Prostate gland (tissue), 2 donors: ENCODE data around the gene THEM5. TPM values are rescaled to one million over a fixed set of nuclear protein-coding genes. Genes with fewer than 3 reads are reported as not detected.
A peak's percentile ranks its signal among the peaks of the same experiment; 100 is the strongest.

Source experiments
- DNase-seq: peaks from one replicate; pipeline ENCODE4 v3.0.0-alpha.2; 2019; ENCODE audit warnings: low spot score
- H3K27ac ChIP-seq, 2 donors: fragments of 200-600 bp; sonication (generic); 2 replicates each; pipeline ENCODE4 v1.5.1; 2017 to 2019
- H3K27me3 ChIP-seq: fragments of 200-600 bp; sonication (generic); replicated peaks from 2 replicates; pipeline ENCODE4 v1.5.1; 2019; ENCODE audit not compliant: insufficient read depth
- H3K36me3 ChIP-seq, 2 donors: fragments of 200-600 bp; sonication (generic); 1 replicate in 1 of 2; 2 replicates in 1 of 2; pipeline versions ENCODE4 v1.5.1 to v1.8.1; 2017 to 2019
- H3K4me1 ChIP-seq: fragments of 200-600 bp; sonication (generic); replicated peaks from 2 replicates; pipeline ENCODE4 v1.5.1; 2019
- H3K4me3 ChIP-seq, 2 donors: fragments of 200-600 bp; sonication (generic); 2 replicates each; pipeline ENCODE4 v1.5.1; 2017 to 2019
- H3K9me3 ChIP-seq: fragments of 200-600 bp; sonication (generic); 2 replicates; pipeline ENCODE4 v1.5.1; 2017
- POLR2A ChIP-seq: fragments of 450-650 bp; IDR thresholded peaks from one replicate; pipeline ENCODE4 v1.6.1; 2016; ENCODE audit warnings: antibody characterized with exemption, mild to moderate bottlenecking
- POLR2AphosphoS5 ChIP-seq: sonication (generic); formaldehyde crosslinking; IDR thresholded peaks from one replicate; pipeline ENCODE4 v1.6.1; 2017; ENCODE audit warnings: antibody characterized with exemption
- whole genome bisulfite sequencing: methylation state at CpG from one replicate; pipeline ENCODE4 v1.1.5; 2018; 5-methylcytosine and 5-hydroxymethylcytosine counted together
- intact Hi-C: fragments of 100-400 bp; cut with DNase I; formaldehyde crosslinking; loops from one replicate; pipeline ENCODE4 v1.14.2; 2022
- total RNA-seq, 2 donors: library from RNA; depleted of rRNA; stranded (reverse); fragments of >200 nt; gene quantifications; one replicate each; pipeline ENCODE4 v1.1.0, GENCODE V29; 2016
- TF ChIP-seq, protein P1 (sequence below), 4 experiments: fragments of 200-600 bp in 2 of 4; fragments of 450-650 bp in 2 of 4; sonication (generic) in 2 of 4; IDR thresholded peaks; 1 replicate in 3 of 4; 2 replicates in 1 of 4; pipeline ENCODE4 v1.5.1; 2016 to 2019; ENCODE audit warnings: antibody characterized with exemption in 4 of 4, mild to moderate bottlenecking in 2 of 4, moderate library complexity in 2 of 4

The THEM5 gene
- total RNA-seq, 2 donors from 2014 or later: not detected

DNA sequence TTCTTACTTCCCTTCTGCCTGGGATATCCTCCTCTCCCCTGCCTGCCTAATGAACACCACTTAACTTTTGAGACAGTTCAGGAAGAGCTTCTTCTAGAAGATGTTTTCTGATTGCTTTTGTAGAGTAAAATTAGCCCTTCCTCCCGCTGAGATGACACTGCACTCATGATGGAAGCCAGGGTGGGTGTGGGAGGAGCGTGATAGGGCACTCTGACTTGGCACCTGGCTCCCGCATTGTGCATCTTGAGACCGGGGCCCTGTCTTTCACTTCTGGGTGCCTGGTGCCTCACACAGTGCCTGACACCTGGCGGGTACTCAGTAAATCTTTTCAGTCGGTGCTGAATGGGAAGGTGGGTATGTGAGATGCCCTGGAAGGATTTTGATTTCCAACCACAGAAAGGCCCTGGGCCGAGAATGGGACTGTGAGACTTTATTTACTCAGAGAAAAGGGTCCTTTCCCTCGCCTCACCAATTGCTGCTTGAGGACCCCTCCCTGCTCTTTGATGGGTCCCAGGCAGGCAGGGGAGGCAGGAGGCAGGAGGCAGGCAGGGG, 6.8 kb downstream of the THEM5 start:
- no peaks in the 10 kb centered on the region for H3K4me1 ChIP-seq
- no peak overlapping the region for H3K4me3 ChIP-seq
- WGBS: 87% methylated on average over 8 of the region's 8 CpGs
- no peak for TF ChIP-seq POLR2A
- H3K9me3 ChIP-seq: no peaks in the 10 kb centered on the region
- H3K27me3 ChIP-seq: no peaks in the 10 kb centered on the region
- no peak overlapping the region for H3K27ac ChIP-seq
- intact Hi-C loops: no loop called here
- DNase-seq: no peak
- no peaks in the 10 kb centered on the region for H3K36me3 ChIP-seq

DNA sequence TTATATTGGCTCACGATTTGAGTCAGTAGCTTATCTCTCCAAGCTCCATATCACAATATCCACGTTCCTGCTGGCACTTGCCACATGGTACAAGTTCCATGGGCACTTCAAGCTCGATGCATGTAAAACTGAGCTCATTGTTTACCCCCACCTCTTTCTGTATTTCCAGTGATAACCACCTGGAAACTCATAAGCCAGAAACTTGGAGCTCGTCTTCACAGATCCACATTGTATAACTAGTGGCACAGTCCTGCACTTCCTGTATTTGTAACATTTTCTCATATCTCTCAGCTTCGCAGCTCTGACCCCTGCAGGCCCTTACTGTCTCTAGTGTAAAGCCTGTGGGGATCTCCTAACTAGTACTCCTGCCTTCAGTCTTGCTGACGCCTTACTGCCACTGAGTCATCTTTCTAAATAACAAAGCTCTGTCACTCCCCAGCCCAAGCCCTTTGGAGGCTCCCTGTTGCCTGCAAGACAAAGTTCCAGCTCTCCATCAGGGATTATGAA, 7.4 kb downstream of the THEM5 start:
- intact Hi-C loops: no loop called here
- Histone ChIP-seq H3K9me3 (no peaks in the 10 kb centered on the region), H3K27me3 (no peaks in the 10 kb centered on the region), H3K27ac (no peak overlapping the region), H3K4me3 (no peak overlapping the region), H3K36me3 (no peaks in the 10 kb centered on the region), H3K4me1 (no peaks in the 10 kb centered on the region)
- WGBS: 63% methylated on average over 6 of the region's 6 CpGs
- DNase-seq: no peak
- TF ChIP-seq, protein P1, sequence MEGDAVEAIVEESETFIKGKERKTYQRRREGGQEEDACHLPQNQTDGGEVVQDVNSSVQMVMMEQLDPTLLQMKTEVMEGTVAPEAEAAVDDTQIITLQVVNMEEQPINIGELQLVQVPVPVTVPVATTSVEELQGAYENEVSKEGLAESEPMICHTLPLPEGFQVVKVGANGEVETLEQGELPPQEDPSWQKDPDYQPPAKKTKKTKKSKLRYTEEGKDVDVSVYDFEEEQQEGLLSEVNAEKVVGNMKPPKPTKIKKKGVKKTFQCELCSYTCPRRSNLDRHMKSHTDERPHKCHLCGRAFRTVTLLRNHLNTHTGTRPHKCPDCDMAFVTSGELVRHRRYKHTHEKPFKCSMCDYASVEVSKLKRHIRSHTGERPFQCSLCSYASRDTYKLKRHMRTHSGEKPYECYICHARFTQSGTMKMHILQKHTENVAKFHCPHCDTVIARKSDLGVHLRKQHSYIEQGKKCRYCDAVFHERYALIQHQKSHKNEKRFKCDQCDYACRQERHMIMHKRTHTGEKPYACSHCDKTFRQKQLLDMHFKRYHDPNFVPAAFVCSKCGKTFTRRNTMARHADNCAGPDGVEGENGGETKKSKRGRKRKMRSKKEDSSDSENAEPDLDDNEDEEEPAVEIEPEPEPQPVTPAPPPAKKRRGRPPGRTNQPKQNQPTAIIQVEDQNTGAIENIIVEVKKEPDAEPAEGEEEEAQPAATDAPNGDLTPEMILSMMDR (IDR thresholded peaks at IDR 0.05): no peak
- no peak for TF ChIP-seq POLR2AphosphoS5
- TF ChIP-seq POLR2A: no peak

DNA sequence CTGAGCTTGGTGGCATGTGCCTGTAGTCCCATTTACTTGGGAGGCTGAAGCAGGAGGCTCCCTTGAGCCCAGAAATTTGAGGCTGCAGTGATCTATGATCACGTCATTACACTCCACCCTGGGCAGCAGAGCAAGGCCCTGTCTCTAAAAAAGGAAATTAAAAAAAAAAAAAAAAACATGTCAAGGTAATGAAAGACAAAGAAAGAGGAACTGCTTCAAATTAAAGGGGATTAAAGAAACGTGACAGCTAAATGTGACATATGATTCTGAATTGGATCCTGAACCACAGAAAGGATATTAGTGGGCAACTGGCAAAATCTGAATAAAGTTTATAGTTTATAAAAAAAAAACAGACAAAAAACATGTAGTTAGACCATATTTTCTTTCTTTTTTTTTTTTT, 10.1 kb downstream of the THEM5 start:
- Histone ChIP-seq H3K4me1 (peaks cover 4% of the 10 kb centered on the region), H3K4me3 (no peak overlapping the region), H3K36me3 (no peaks in the 10 kb centered on the region), H3K9me3 (no peaks in the 10 kb centered on the region), H3K27me3 (no peaks in the 10 kb centered on the region), H3K27ac (no peak overlapping the region)
- intact Hi-C loops: no loop called here
- 91% methylated on average over 2 of the region's 2 CpGs for WGBS
- DNase-seq: no peak
- TF ChIP-seq POLR2AphosphoS5 (no peak), POLR2A (no peak)
- TF ChIP-seq, protein P1 (IDR thresholded peaks at IDR 0.05): no peak

DNA sequence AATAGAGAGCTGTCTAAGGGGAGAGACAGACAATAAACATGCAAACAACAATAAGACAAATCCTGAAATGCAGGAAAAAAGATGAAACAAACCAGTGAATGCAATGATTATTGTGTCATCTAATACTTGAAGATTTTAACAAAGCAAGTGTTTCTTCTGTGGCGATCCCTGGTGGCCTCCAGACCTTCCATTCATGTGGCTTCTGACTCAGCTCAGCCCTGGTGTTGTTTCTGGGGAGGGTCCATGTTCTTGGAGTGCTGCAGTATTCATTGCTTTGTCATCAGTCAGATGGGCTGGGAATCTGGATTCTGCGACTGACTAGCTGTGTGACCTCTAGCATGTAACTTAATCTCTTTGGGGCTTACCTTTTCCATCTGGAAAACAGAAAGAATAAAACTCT, 12.4 kb downstream of the THEM5 start:
- no peak overlapping the region for H3K4me3 ChIP-seq
- TF ChIP-seq, protein P1 (IDR thresholded peaks at IDR 0.05): no peak
- TF ChIP-seq POLR2A (no peak), POLR2AphosphoS5 (no peak)
- no peaks in the 10 kb centered on the region for H3K9me3 ChIP-seq
- H3K27me3 ChIP-seq: no peaks in the 10 kb centered on the region
- peaks cover 15% of the 10 kb centered on the region for H3K4me1 ChIP-seq
- no peaks in the 10 kb centered on the region for H3K36me3 ChIP-seq
- intact Hi-C loops: no loop called here
- DNase-seq: no peak
- 94% methylated on average over 2 of the region's 2 CpGs for WGBS
- H3K27ac ChIP-seq: peak overlapping the region in 1 of 2 donors; percentile 95

DNA sequence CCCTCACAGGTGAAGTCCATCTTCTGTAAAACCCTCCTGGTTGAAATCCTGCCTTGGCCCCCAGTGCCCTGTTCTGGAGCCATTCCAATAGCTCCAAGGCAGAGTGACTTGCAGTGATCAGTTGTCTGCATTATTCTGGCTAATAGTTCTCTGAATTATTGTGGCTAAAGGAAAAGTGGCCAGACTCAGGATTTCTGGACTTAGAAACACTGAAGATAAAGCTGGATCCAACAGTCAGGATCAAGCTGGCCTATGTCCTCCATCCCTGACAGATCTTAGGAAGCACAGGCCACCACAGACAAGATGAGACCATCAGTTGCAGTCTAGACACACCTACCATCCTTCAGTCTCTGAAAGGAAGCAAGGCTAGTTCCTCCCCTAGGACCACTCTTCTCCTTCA, 13.1 kb downstream of the THEM5 start:
- intact Hi-C loops: no loop called here
- Histone ChIP-seq H3K27me3 (no peaks in the 10 kb centered on the region), H3K4me1 (peaks cover 19% of the 10 kb centered on the region), H3K36me3 (no peaks in the 10 kb centered on the region), H3K9me3 (no peaks in the 10 kb centered on the region), H3K27ac (peak overlapping the region; percentile 93 to 95), H3K4me3 (peak overlapping the region; percentile 39 to 47)
- no peak for DNase-seq
- TF ChIP-seq POLR2A (no peak), POLR2AphosphoS5 (no peak)
- TF ChIP-seq, protein P1 (IDR thresholded peaks at IDR 0.05): no peak
